CD4-positive, alpha-beta T cell (primary cell): ENCODE measurements around the gene LTA4H. TPM values are rescaled to one million over a fixed set of nuclear protein-coding genes. Genes with fewer than 3 reads are reported as not detected.
A peak's percentile ranks its signal among the peaks of the same experiment; 100 is the strongest.

Source experiments
- ATAC-seq: fragments of 200-7000 bp; cut with Tn5 transposase; one replicate; pipeline ENCODE4 v1.10.0; 2022; ENCODE audit warnings: mild to moderate bottlenecking; ENCODE audit not compliant: poor library complexity
- CTCF ChIA-PET: fragments of 350-600 bp; sonication (Branson Sonifier 250); formaldehyde crosslinking; loops from one replicate; lab custom pipeline; 2021; ENCODE audit warnings: antibody characterized with exemption, inconsistent platforms; lab: Charles Lee
- POLR2A ChIA-PET: fragments of 350-600 bp; sonication (Branson Sonifier 250); formaldehyde crosslinking; loops from one replicate; lab custom pipeline; 2021; ENCODE audit warnings: antibody characterized with exemption, inconsistent platforms; lab: Charles Lee
- DNase-seq, 14 experiments: peaks; one replicate each; pipeline ENCODE4 v3.0.0-alpha.2; 2013 to 2020; ENCODE audit warnings: mixed read lengths in 2 of 14
- H3K27ac ChIP-seq, 2 donors: one replicate each; pipeline versions ENCODE4 v1.5.1 to v1.7.0; 2013; ENCODE audit warnings: low read length in 2 of 2, low read depth in 1 of 2, mild to moderate bottlenecking in 1 of 2
- H3K27me3 ChIP-seq, 2 experiments: 1 replicate in 1 of 2; 2 replicates in 1 of 2; pipeline versions ENCODE4 v1.6.1 to v1.7.0; 2013; ENCODE audit warnings: low read length in 2 of 2, control low read depth in 1 of 2, mild to moderate bottlenecking in 1 of 2, moderate library complexity in 1 of 2; ENCODE audit not compliant: insufficient read depth in 2 of 2, control insufficient read depth in 1 of 2
- H3K36me3 ChIP-seq: one replicate; pipeline ENCODE4 v1.6.1; 2013; ENCODE audit warnings: low read length, control low read depth; ENCODE audit not compliant: insufficient read depth
- H3K4me1 ChIP-seq: one replicate; pipeline ENCODE4 v1.6.1; 2013; ENCODE audit warnings: low read length, control low read depth; ENCODE audit not compliant: insufficient read depth
- H3K4me3 ChIP-seq: one replicate; pipeline ENCODE4 v1.5.1; 2013; ENCODE audit warnings: mild to moderate bottlenecking, low read length, moderate library complexity
- H3K9me3 ChIP-seq, 2 experiments: 1 replicate in 1 of 2; 2 replicates in 1 of 2; pipeline versions ENCODE4 v1.6.1 to v1.7.0; 2013; ENCODE audit warnings: low read length in 2 of 2, mild to moderate bottlenecking in 2 of 2, control low read depth in 1 of 2, moderate library complexity in 1 of 2; ENCODE audit not compliant: control insufficient read depth in 1 of 2, insufficient read depth in 1 of 2
- H3K27ac Mint-ChIP-seq: one replicate; pipeline ENCODE4 v1.8.0; 2020; ENCODE audit warnings: mixed read lengths
- H3K27me3 Mint-ChIP-seq: one replicate; pipeline ENCODE4 v1.8.0; 2021; ENCODE audit warnings: mixed read lengths
- H3K36me3 Mint-ChIP-seq: one replicate; pipeline ENCODE4 v1.8.0; 2021; ENCODE audit warnings: low read depth, mixed read lengths
- H3K4me1 Mint-ChIP-seq: one replicate; pipeline ENCODE4 v1.8.0; 2021; ENCODE audit warnings: low read depth, mixed read lengths
- H3K4me3 Mint-ChIP-seq: one replicate; pipeline ENCODE4 v1.8.0; 2020; ENCODE audit warnings: mild to moderate bottlenecking, mixed read lengths
- H3K9me3 Mint-ChIP-seq: one replicate; pipeline ENCODE4 v1.8.0; 2020; ENCODE audit warnings: mixed read lengths
- intact Hi-C, 2 experiments: fragments of 100-400 bp; cut with DNase I in 1 of 2; cut with micrococcal nuclease in 1 of 2; formaldehyde crosslinking; loops; one replicate each; pipeline versions ENCODE4 v1.15.1 to v1.9.0; 2023 to 2025; cut with DNase I, micrococcal nuclease
- total RNA-seq, 174 experiments: library from RNA in 2 of 174; stranded (reverse) in 2 of 174; gene quantifications; one replicate each; pipeline ENCODE4 v1.2.3 and lab custom pipeline; 2021 to 2026
- TF ChIP-seq, protein P1 (sequence below): fragments of 200-600 bp; IDR thresholded peaks from one replicate; pipeline ENCODE4 v1.8.0; 2022; ENCODE audit warnings: antibody characterized with exemption, mild to moderate bottlenecking

The LTA4H gene
- total RNA-seq, 2 experiments from 2014 or later = 43.0 to 44.0 TPM

DNA sequence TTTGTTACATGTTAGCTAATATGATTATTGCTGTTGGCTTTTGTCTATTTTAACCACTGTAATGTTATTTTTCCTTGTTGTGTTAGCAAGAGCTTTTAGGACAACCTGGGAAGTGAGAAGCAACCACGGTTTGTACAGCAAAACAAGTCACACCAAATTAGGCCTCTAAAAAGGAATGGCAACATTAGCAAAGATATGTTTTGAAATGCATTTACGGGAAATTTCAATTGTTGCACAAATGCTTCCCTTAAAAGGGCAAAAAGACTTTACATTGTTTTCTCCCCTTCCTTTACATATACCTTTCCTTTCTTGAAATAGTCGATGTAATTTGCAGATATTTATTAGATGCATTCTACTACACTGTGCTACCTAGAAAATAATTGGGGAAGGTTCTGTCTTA is 4.1 kb upstream of the LTA4H start:
- H3K4me3 Mint-ChIP-seq = no peak overlapping the region
- peaks cover 7% of the 10 kb centered on the region for H3K4me1 Mint-ChIP-seq
- H3K27ac Mint-ChIP-seq = no peak overlapping the region
- no peaks in the 10 kb centered on the region for H3K27me3 Mint-ChIP-seq
- ATAC-seq (no peak), DNase-seq (no peak)
- no peaks in the 10 kb centered on the region for H3K9me3 Mint-ChIP-seq
- Histone ChIP-seq H3K9me3 (no peaks in the 10 kb centered on the region), H3K27ac (no peak overlapping the region), H3K4me3 (no peak overlapping the region), H3K4me1 (peaks cover 19% of the 10 kb centered on the region), H3K27me3 (no peaks in the 10 kb centered on the region), H3K36me3 (no peaks in the 10 kb centered on the region)
- TF ChIP-seq, protein P1, sequence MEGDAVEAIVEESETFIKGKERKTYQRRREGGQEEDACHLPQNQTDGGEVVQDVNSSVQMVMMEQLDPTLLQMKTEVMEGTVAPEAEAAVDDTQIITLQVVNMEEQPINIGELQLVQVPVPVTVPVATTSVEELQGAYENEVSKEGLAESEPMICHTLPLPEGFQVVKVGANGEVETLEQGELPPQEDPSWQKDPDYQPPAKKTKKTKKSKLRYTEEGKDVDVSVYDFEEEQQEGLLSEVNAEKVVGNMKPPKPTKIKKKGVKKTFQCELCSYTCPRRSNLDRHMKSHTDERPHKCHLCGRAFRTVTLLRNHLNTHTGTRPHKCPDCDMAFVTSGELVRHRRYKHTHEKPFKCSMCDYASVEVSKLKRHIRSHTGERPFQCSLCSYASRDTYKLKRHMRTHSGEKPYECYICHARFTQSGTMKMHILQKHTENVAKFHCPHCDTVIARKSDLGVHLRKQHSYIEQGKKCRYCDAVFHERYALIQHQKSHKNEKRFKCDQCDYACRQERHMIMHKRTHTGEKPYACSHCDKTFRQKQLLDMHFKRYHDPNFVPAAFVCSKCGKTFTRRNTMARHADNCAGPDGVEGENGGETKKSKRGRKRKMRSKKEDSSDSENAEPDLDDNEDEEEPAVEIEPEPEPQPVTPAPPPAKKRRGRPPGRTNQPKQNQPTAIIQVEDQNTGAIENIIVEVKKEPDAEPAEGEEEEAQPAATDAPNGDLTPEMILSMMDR = no peak
- intact Hi-C loops = loop anchor here (5.0 to 10.0 kb wide), 6 partner anchors 168 to 1585 kb away; partner anchors contain the start of genes CEP83 (in 1 of the 2), FGD6 (in 1 of the 2), NDUFA12 (in 1 of the 2) and NEDD1 (in 1 of the 2)
- no peaks in the 10 kb centered on the region for H3K36me3 Mint-ChIP-seq
- CTCF ChIA-PET = interaction anchor here (1.4 kb wide), 1 partner anchor 477 kb away, joined by 3 read pairs; no protein-coding TSS in a partner anchor
- POLR2A ChIA-PET = no interaction called here

DNA sequence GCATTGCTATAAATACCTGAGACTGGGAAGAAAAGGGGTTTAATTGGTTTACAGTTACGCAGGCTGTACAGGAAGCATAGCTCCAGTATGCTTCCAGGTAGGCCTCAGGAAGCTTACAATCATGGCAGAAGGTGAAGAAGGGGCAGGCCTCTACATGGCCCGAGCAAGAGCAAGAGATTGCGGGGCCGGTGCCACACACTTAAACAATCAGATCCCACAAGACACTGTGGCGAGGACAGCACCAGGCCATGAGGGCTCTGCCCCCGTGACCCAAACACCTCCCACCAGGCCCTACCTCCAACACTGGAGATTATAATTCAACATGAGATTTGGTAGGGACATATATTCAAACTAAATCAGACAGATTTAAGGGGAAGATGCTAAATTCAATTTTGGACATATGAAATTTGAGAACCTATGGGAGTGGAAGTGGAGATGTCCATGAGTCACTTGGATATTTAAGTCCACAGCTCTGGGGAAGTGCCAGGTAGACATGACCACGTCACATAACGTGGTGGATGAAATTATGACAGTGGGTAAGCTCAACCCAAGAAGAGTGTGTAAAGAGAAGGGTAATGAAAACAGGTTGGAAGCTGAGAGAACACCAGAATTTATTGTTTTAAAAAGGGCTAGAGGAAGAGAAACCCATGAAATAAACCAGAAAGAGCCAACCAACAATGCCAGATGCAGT is 1.5 kb upstream of the LTA4H start:
- Mint-ChIP-seq H3K27ac (no peak overlapping the region), H3K4me3 (no peak overlapping the region), H3K4me1 (peaks cover 9% of the 10 kb centered on the region), H3K9me3 (no peaks in the 10 kb centered on the region), H3K27me3 (no peaks in the 10 kb centered on the region), H3K36me3 (no peaks in the 10 kb centered on the region)
- no peak for ATAC-seq
- CTCF ChIA-PET = interaction anchor here (0.9 to 1.2 kb wide), 2 partner anchors 39 to 306 kb away, joined by 3 to 4 read pairs; no protein-coding TSS in a partner anchor
- intact Hi-C loops = loop anchor here (5.0 to 10.0 kb wide), 6 partner anchors 170 to 1582 kb away; partner anchors contain the start of genes CEP83 (in 1 of the 2), FGD6 (in 1 of the 2), NDUFA12 (in 1 of the 2) and NEDD1 (in 1 of the 2)
- no peaks in the 10 kb centered on the region for H3K27me3 ChIP-seq
- H3K36me3 ChIP-seq = no peaks in the 10 kb centered on the region
- TF ChIP-seq, protein P1 = no peak
- H3K27ac ChIP-seq = no peak overlapping the region
- peak in 2 of 14 experiments; percentile 35 to 51 for DNase-seq
- peaks cover 20% of the 10 kb centered on the region for H3K4me1 ChIP-seq
- no peaks in the 10 kb centered on the region for H3K9me3 ChIP-seq
- no peak overlapping the region for H3K4me3 ChIP-seq
- POLR2A ChIA-PET = interaction anchor here (1.7 kb wide), 3 partner anchors 11 to 563 kb away, joined by 7 to 25 read pairs (median 13); partner anchors contain the start of genes CDK17 and METAP2

DNA sequence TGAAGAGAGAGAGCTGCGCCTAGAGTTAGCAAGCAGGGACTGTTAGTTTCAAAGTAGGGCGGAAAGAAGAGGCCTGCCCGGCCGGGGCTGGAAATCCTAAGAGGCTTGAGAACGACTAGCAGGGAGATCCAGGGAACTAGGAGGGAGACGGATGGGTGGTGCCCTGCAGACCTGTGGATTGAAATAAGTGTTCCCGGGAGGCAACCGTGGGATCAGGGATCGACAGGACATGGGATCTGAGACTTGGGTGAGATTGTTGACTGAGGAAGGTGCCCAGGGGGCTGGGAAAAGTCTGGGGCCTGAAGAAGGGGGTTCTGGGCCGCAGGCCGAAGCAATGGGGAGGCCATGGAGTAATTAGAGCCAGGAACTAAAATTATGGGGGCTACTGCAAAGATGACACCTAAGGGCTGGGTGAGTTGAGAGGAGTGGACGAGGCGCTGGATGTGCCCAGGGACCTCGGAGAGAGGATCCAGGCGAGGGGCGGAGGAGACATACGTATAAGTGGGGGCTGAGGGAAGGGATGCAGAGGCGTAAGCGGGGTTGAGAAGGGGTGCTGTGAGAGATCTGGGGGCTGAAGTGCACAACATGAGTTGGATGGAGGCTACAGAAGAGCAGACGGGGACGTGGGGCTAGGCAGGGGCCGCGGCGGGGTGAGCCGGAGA is 635 bp downstream of the LTA4H start:
- H3K27me3 ChIP-seq = no peaks in the 10 kb centered on the region
- Mint-ChIP-seq H3K4me3 (no peak overlapping the region), H3K27me3 (no peaks in the 10 kb centered on the region), H3K4me1 (peaks cover 20% of the 10 kb centered on the region), H3K9me3 (no peaks in the 10 kb centered on the region), H3K27ac (no peak overlapping the region), H3K36me3 (peaks cover 5% of the 10 kb centered on the region)
- ChIA-PET POLR2A (interaction anchor here (0.5 to 2.0 kb wide), 16 partner anchors 13 to 817 kb away, joined by 3 to 25 read pairs (median 4); partner anchors contain the start of genes AMDHD1, CCDC38, CDK17 and FGD6), CTCF (interaction anchor here (1.3 to 1.5 kb wide), 2 partner anchors 180 to 181 kb away, joined by 3 read pairs; no protein-coding TSS in a partner anchor)
- H3K36me3 ChIP-seq = no peaks in the 10 kb centered on the region
- TF ChIP-seq, protein P1 = no peak
- intact Hi-C loops = loop anchor here (1.0 to 10.0 kb wide), 10 partner anchors 92 to 1580 kb away; partner anchors contain the start of genes SNRPF (in 2 of the 2), AMDHD1 (in 1 of the 2), CCDC38 (in 1 of the 2) and CEP83 (in 1 of the 2)
- peak in 4 of 14 experiments; percentile 17 to 39 (median 28) for DNase-seq
- H3K27ac ChIP-seq = peak overlapping the region; percentile 59 to 60
- H3K9me3 ChIP-seq = no peaks in the 10 kb centered on the region
- H3K4me3 ChIP-seq = peak overlapping the region; percentile 89
- peaks cover 20% of the 10 kb centered on the region for H3K4me1 ChIP-seq
- no peak for ATAC-seq
